B cell (primary cell): Measurements from ENCODE around the gene CCDC78. TPM values are rescaled to one million over a fixed set of nuclear protein-coding genes. Genes with fewer than 3 reads are reported as not detected.

Source experiments
- ATAC-seq: fragments of 200-7000 bp; cut with Tn5 transposase; one replicate; pipeline ENCODE4 v1.10.0; 2021; ENCODE audit warnings: low read depth, mild to moderate bottlenecking, moderate number of reproducible peaks, moderate library complexity
- CTCF ChIA-PET: fragments of 350-600 bp; sonication (Branson Sonifier 250); formaldehyde crosslinking; loops from one replicate; lab custom pipeline; 2021; ENCODE audit warnings: antibody characterized with exemption, inconsistent platforms; lab: Charles Lee
- POLR2A ChIA-PET: fragments of 350-600 bp; sonication (Branson Sonifier 250); formaldehyde crosslinking; loops from one replicate; lab custom pipeline; 2021; ENCODE audit warnings: antibody characterized with exemption; lab: Charles Lee
- DNase-seq: peaks from one replicate; pipeline ENCODE4 v3.0.0; 2013
- H2AFZ ChIP-seq: 2 replicates; pipeline ENCODE4 v1.6.1; 2012; ENCODE audit warnings: mild to moderate bottlenecking, low read depth, low read length; ENCODE audit not compliant: insufficient read depth, poor library complexity, severe bottlenecking
- H3K27ac ChIP-seq, 2 donors: 1 replicate in 1 of 2; 2 replicates in 1 of 2; pipeline ENCODE4 v1.5.1; 2012 to 2013; ENCODE audit warnings: low read length in 2 of 2, mild to moderate bottlenecking in 2 of 2, moderate library complexity in 1 of 2
- H3K27me3 ChIP-seq, 4 experiments: fragments of 200-600 bp in 1 of 4; sonication (generic) in 1 of 4; replicated peaks in 1 of 4; 1 replicate in 2 of 4; 2 replicates in 2 of 4; pipeline versions ENCODE4 v1.6.1 to v1.7.0; 2013 to 2016; ENCODE audit warnings: low read length in 3 of 4, mild to moderate bottlenecking in 2 of 4, mixed read lengths in 1 of 4, moderate library complexity in 1 of 4; ENCODE audit not compliant: insufficient read depth in 4 of 4, control insufficient read depth in 3 of 4; ENCODE audit errors: control extremely low read depth in 1 of 4
- H3K36me3 ChIP-seq, 2 experiments: replicated peaks in 1 of 2; 1 replicate in 1 of 2; 2 replicates in 1 of 2; pipeline versions ENCODE4 v1.6.1 to v1.7.1; 2013; ENCODE audit warnings: low read length in 1 of 2; ENCODE audit not compliant: insufficient read depth in 2 of 2, control insufficient read depth in 1 of 2; ENCODE audit errors: control extremely low read depth in 1 of 2, extremely low read depth in 1 of 2
- H3K4me1 ChIP-seq, 2 donors: fragments of 200-600 bp in 1 of 2; sonication (generic) in 1 of 2; 1 replicate in 1 of 2; 2 replicates in 1 of 2; pipeline versions ENCODE4 v1.5.1 to v1.6.1; 2013 to 2017; ENCODE audit warnings: low read length in 2 of 2; ENCODE audit not compliant: control insufficient read depth in 2 of 2, insufficient read depth in 2 of 2
- H3K4me2 ChIP-seq: replicated peaks from 2 replicates; pipeline ENCODE3; 2012; ENCODE audit warnings: mild to moderate bottlenecking, low read depth, low read length; ENCODE audit not compliant: poor library complexity, severe bottlenecking
- H3K4me3 ChIP-seq, 5 experiments: fragments of 200-600 bp in 1 of 5; sonication (generic) in 1 of 5; 1 replicate in 3 of 5; 2 replicates in 2 of 5; pipeline versions ENCODE4 v1.5.1 to v1.7.0; 2011 to 2016; ENCODE audit warnings: low read length in 4 of 5, mild to moderate bottlenecking in 4 of 5, low read depth in 2 of 5, control low read depth in 1 of 5, moderate library complexity in 1 of 5; ENCODE audit not compliant: insufficient read depth in 1 of 5; ENCODE audit errors: control extremely low read depth in 1 of 5, extremely low read depth in 1 of 5
- H3K79me2 ChIP-seq: fragments of 200-600 bp; sonication (generic); one replicate; pipeline ENCODE4 v1.6.0; 2016; ENCODE audit warnings: low read length; ENCODE audit not compliant: control insufficient read depth, insufficient read depth
- H3K9ac ChIP-seq: fragments of 200-600 bp; sonication (generic); 2 replicates; pipeline ENCODE4 v1.6.1; 2017; ENCODE audit warnings: mild to moderate bottlenecking, low read length, moderate library complexity
- H3K9me3 ChIP-seq, 3 donors: one replicate each; pipeline versions ENCODE4 v1.6.1 to v1.7.1; 2013; ENCODE audit warnings: low read length in 2 of 3; ENCODE audit not compliant: control insufficient read depth in 2 of 3, insufficient read depth in 1 of 3; ENCODE audit errors: control extremely low read depth in 1 of 3
- H4K20me1 ChIP-seq: 2 replicates; pipeline ENCODE4 v1.6.0; 2012; ENCODE audit warnings: mild to moderate bottlenecking, low read length; ENCODE audit not compliant: insufficient read depth, control insufficient read depth, poor library complexity, severe bottlenecking
- H3K27ac Mint-ChIP-seq: one replicate; pipeline ENCODE4 v1.8.0; 2021; ENCODE audit warnings: mixed read lengths
- H3K27me3 Mint-ChIP-seq: one replicate; pipeline ENCODE4 v1.8.0; 2021; ENCODE audit warnings: mixed read lengths
- H3K4me1 Mint-ChIP-seq: one replicate; pipeline ENCODE4 v1.8.0; 2021; ENCODE audit warnings: mixed read lengths
- H3K4me3 Mint-ChIP-seq: one replicate; pipeline ENCODE4 v1.8.0; 2021; ENCODE audit warnings: mixed read lengths
- H3K9me3 Mint-ChIP-seq: one replicate; pipeline ENCODE4 v1.8.0; 2022; ENCODE audit warnings: mixed read lengths; ENCODE audit not compliant: insufficient read depth
- CTCF ChIP-seq: fragments of 200-600 bp; IDR thresholded peaks from one replicate; pipeline ENCODE4 v1.8.0; 2022; ENCODE audit warnings: antibody characterized with exemption, mild to moderate bottlenecking
- EZH2 ChIP-seq: IDR thresholded peaks from 2 replicates; pipeline ENCODE4 v1.6.1; 2012; ENCODE audit warnings: borderline replicate concordance, low read depth, mild to moderate bottlenecking, moderate library complexity, low read length; ENCODE audit not compliant: insufficient read depth, poor library complexity, severe bottlenecking
- WGBS: methylation state at CpG from one replicate; pipeline ENCODE4 v1.1.5; 2013; ENCODE audit warnings: missing lambda C conversion rate; ENCODE audit not compliant: insufficient coverage; 5-methylcytosine and 5-hydroxymethylcytosine counted together
- intact Hi-C: fragments of 100-400 bp; cut with micrococcal nuclease; formaldehyde crosslinking; loops from one replicate; pipeline ENCODE4 v1.10.0; 2022
- polyA plus RNA-seq: library from polyadenylated mRNA; depleted of rRNA; stranded (reverse); fragments of >200 nt; gene quantifications from 2 replicates; pipeline ENCODE4 v1.2.3, GENCODE V29; 2012
- total RNA-seq, 2 donors: library from RNA; stranded (reverse); fragments of 120-200 nt in 1 of 2; gene quantifications; 1 replicate in 1 of 2; 2 replicates in 1 of 2; pipeline versions ENCODE4 v1.2.3 to v1.2.4, GENCODE V29; 2013 to 2022

Gene CCDC78
- total and polyA plus RNA-seq, 2 donors (not counting 1 experiment from before 2014, with no cell fraction given), result 11.8 to 34.2 TPM

GRCh38 chr16:716200-716568, 10.1 kb downstream of the CCDC78 start:
- ATAC-seq (no peak), DNase-seq (no peak)
- intact Hi-C loops, result loop anchor here (5.0 kb wide), 1 partner anchor 256 kb away; the partner anchor contains the start of gene LMF1
- peaks cover 21 to 35% of the 10 kb centered on the region in 2 donors for H3K4me1 ChIP-seq
- POLR2A ChIA-PET, result interaction anchor here (1.4 to 2.1 kb wide), 3 partner anchors 10 to 25 kb away, joined by 4 to 11 read pairs (median 8); partner anchors contain the start of genes CCDC78 and CIAO3
- no peaks in the 10 kb centered on the region for H3K36me3 ChIP-seq
- H3K27me3 ChIP-seq, result peaks cover 0 to 30% (median 12%) of the 10 kb centered on the region in 4 experiments
- no peak overlapping the region for H3K9ac ChIP-seq
- peaks cover 11% of the 10 kb centered on the region for H4K20me1 ChIP-seq
- H3K4me2 ChIP-seq, result peak overlapping the region; percentile 95
- H2AFZ ChIP-seq, result no peak overlapping the region
- Mint-ChIP-seq H3K4me1 (peaks cover 13% of the 10 kb centered on the region), H3K27ac (no peak overlapping the region), H3K9me3 (no peaks in the 10 kb centered on the region), H3K27me3 (peaks cover 10% of the 10 kb centered on the region), H3K4me3 (peak overlapping the region; percentile 72)
- CTCF ChIA-PET, result interaction anchor here (0.9 to 7.6 kb wide), 6 partner anchors 9 to 69 kb away, joined by 3 to 94 read pairs (median 8); partner anchors contain the start of genes CCDC78, CHTF18, CIAO3 and RPUSD1
- H3K79me2 ChIP-seq, result no peaks in the 10 kb centered on the region
- H3K9me3 ChIP-seq, result peaks cover 0 to 12% (median 0%) of the 10 kb centered on the region in 3 donors
- H3K27ac ChIP-seq, result no peak overlapping the region
- TF ChIP-seq EZH2, result no peak
- TF ChIP-seq CTCF, result no peak
- WGBS, result 43% methylated on average over 10 of the region's 12 CpGs
- H3K4me3 ChIP-seq, result no peak overlapping the region
